ENCODE data around the gene ADTRP. TPM values are rescaled to one million over a fixed set of nuclear protein-coding genes. Genes with fewer than 3 reads are reported as not detected.

Gene ADTRP
- total RNA-seq, 1 donor from 2014 or later = 42.5 TPM

GRCh38 chr6:11773581-11773980 is 5.0 kb downstream of the ADTRP start:
- Histone ChIP-seq H3K27me3 (ENCODE audit: low read depth) (no peaks in the 10 kb centered on the region), H3K27ac (no peak overlapping the region), H3K4me3 (no peak overlapping the region), H3K36me3 (no peaks in the 10 kb centered on the region), H3K9me3 (no peaks in the 10 kb centered on the region), H3K4me1 (peaks cover 19% of the 10 kb centered on the region)
- intact Hi-C loops (cut with DNase I) = no loop called here
- ATAC-seq (no peak), DNase-seq (no peak)
- TF ChIP-seq, protein P1, sequence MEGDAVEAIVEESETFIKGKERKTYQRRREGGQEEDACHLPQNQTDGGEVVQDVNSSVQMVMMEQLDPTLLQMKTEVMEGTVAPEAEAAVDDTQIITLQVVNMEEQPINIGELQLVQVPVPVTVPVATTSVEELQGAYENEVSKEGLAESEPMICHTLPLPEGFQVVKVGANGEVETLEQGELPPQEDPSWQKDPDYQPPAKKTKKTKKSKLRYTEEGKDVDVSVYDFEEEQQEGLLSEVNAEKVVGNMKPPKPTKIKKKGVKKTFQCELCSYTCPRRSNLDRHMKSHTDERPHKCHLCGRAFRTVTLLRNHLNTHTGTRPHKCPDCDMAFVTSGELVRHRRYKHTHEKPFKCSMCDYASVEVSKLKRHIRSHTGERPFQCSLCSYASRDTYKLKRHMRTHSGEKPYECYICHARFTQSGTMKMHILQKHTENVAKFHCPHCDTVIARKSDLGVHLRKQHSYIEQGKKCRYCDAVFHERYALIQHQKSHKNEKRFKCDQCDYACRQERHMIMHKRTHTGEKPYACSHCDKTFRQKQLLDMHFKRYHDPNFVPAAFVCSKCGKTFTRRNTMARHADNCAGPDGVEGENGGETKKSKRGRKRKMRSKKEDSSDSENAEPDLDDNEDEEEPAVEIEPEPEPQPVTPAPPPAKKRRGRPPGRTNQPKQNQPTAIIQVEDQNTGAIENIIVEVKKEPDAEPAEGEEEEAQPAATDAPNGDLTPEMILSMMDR (IDR thresholded peaks at IDR 0.05) = no peak

DNA sequence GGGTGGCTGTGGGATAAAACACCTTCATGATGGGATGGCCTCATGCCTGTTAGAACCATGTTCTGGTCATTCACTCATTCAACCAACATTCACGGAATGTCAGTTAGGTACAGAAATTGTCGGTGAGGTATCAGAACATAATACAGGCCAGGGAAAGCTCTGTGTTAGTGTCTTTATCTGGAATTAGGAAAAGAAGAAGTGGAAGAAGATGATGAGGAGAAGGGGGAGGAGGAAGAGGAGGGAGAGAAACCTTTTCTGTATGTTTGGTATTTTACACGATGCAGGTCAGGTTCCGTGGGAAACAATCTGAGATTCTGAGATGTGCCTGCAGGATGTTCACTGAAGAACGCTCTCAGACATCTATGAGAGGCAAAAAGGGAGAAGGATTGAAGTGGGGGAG is 5.6 kb downstream of the ADTRP start:
- no peak for ATAC-seq
- H3K9me3 ChIP-seq = no peaks in the 10 kb centered on the region

DNA sequence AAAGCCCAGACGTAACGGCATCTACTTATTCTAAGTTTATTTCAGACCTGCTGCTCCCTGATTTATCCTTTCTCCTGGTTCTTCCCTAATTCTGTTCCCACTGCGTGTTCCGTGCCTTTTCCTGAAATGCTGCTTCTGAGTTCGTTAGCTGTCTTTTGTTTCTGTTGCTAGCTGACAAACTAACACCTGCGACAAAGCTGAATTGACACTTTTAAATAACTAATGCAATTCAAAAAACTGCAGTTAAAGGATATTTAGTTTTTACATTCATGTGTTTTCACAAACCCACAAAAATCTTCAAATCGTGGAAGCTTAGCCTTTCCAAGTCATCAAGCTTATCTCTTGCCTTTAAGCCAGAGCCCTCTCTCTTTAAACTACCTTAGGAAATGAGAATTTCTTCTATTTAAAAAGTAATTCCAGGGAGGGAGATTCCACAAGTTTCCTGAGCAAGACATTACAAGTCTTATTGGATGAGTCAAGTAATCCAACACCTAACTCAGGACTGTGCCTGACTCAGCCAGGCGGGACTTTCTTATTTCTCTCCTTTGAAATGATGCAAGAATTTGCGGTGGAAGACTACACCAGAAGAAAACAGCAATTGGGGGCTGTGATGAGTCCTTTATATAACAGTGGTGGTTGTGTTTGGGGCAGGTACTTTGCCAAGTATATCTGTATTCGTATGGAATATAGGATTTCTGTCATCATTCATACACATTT is 6.3 kb downstream of the ADTRP start:
- DNase-seq (no peak), ATAC-seq (no peak)
- H3K9me3 ChIP-seq = no peaks in the 10 kb centered on the region
- intact Hi-C loops (cut with DNase I) = no loop called here
- TF ChIP-seq, protein P1 (IDR thresholded peaks at IDR 0.05) = no peak
- no peak overlapping the region for H3K27ac ChIP-seq
- no peaks in the 10 kb centered on the region for H3K36me3 ChIP-seq
- H3K4me3 ChIP-seq = no peak overlapping the region
- peaks cover 19% of the 10 kb centered on the region for H3K4me1 ChIP-seq
- no peaks in the 10 kb centered on the region for H3K27me3 ChIP-seq (ENCODE audit: low read depth)

More for the DNA sequence above, 5.6 kb downstream of the ADTRP start:
- intact Hi-C loops (cut with DNase I) = no loop called here
- Histone ChIP-seq H3K36me3 (no peaks in the 10 kb centered on the region), H3K4me1 (peaks cover 19% of the 10 kb centered on the region), H3K27ac (no peak overlapping the region), H3K27me3 (ENCODE audit: low read depth) (no peaks in the 10 kb centered on the region), H3K4me3 (no peak overlapping the region)
- DNase-seq = no peak
- TF ChIP-seq, protein P1 (IDR thresholded peaks at IDR 0.05) = no peak

DNA sequence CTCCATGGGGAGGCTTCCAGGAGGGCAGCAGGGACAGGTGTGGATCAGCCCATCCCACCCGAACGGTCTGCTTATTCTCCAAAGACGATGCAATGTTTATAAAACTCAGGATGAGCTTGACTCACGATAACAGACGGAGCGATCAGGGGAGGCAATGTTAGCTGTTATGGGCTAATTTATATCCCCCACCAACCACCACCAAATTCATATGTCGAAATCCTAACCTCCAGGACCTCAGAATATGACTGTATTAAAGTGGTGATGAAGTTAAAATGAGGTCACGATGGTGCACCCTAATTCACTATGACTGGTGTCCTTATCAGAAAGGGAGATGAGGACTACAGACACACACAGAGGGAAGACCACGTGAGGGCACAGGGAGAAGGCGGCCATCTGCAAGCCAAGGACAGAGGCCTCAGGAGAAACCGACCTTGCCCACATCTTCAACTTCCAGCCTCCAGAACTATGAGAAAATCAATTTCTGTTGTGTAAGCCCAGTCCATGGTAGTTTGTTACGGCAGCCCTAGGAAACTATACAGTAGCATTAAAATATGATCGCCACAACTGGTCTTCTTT is 7.0 kb downstream of the ADTRP start:
- Histone ChIP-seq H3K9me3 (no peaks in the 10 kb centered on the region), H3K36me3 (no peaks in the 10 kb centered on the region), H3K4me1 (peaks cover 25% of the 10 kb centered on the region), H3K4me3 (no peak overlapping the region), H3K27me3 (ENCODE audit: low read depth) (no peaks in the 10 kb centered on the region), H3K27ac (peak overlapping the region; percentile 70)
- ATAC-seq = no peak
- intact Hi-C loops (cut with DNase I) = no loop called here
- TF ChIP-seq, protein P1 (IDR thresholded peaks at IDR 0.05) = no peak
- no peak for DNase-seq

GRCh38 chr6:11770546-11771466 is 7.8 kb downstream of the ADTRP start:
- Histone ChIP-seq H3K4me1 (peaks cover 33% of the 10 kb centered on the region), H3K4me3 (no peak overlapping the region)
- ATAC-seq = peak; percentile 83 to 92

More at GRCh38 chr6:11770546-11771466, 7.8 kb downstream of the ADTRP start:
- peak; percentile 88 for DNase-seq
- Histone ChIP-seq H3K27ac (peak overlapping the region; percentile 70), H3K27me3 (ENCODE audit: low read depth) (no peaks in the 10 kb centered on the region), H3K9me3 (no peaks in the 10 kb centered on the region), H3K36me3 (no peaks in the 10 kb centered on the region)
- TF ChIP-seq, protein P1 (IDR thresholded peaks at IDR 0.05) = no peak
- intact Hi-C loops (cut with DNase I) = no loop called here
